HG03095 (cell line): ENCODE measurements around the gene FRA10AC1.
"Not testable (repeated sequence)": the region's sequence is repeated elsewhere in the genome, so short reads cannot be mapped to it uniquely, and the experiment has no call there.

Experiments
- ATAC-seq: cut with Tn5 transposase; IDR thresholded peaks from one replicate; pipeline ENCODE4 v1.9.1; 2021; ENCODE audit warnings: moderate library complexity; ENCODE audit not compliant: unreplicated experiment

The FRA10AC1 gene

DNA sequence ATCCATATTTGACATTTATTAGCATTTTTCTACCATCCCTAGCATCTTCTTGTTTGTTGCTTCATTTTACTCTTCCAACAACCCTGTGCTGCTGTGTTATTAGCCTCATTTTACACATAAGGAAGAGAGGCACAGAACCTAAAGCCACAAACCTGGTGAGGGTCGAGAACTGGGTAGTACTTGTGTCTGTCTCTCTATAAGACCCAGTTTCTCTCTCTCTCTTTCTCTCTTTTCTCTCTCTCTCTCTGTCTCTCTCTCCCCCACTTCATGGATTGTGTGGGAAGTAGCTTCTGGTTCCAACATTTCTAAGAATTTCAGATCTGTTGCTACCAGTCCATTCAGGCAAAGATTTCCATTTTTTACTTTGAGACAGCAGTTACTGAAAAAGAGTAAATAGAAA, 1.4 kb upstream of the FRA10AC1 start:
- no peak for ATAC-seq

- ATAC-seq: peak; percentile 12
These were observed 674 bp upstream of the FRA10AC1 start for GRCh38 chr10:93703066-93703465.

DNA sequence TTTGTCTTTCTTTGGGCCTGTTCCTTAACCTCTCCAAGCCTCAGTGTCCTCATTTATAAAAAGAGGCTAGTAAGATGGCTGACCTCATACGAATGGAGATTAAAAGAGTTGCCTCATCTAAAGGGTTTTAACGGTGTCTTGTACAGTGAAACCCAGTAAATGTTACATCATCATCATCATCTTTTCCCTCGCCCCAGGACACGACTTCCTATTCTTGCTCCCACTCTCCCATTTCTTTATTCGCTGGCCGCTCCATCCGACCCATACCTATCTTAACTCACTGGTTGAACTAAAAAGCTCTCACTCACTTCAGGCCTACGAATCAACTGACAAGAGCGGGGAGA, 554 bp downstream of the FRA10AC1 start:
- ATAC-seq: peak; percentile 4

- ATAC-seq: no peak
These were observed 5.2 kb downstream of the FRA10AC1 start for GRCh38 chr10:93697207-93697606.

GRCh38 chr10:93696582-93696981, 5.8 kb downstream of the FRA10AC1 start:
- ATAC-seq: not testable (repeated sequence)

DNA sequence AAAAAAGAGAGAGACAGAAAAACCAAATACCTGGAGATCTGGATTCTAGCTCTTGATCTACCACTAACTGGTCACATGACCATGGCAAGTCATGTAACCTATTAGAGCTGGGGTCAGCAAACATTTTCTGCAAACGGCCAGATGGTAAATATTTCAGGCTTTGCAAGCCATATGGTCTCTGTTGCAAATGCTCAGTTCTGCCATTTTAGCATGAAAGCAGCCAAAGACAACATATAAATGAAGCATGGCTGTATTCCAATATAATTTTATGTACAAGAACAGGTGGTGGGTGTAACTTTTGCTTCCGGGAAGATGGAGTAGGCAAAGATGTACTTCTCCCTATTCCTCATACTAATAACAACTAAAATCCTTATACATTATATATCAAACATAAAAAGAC, 6.7 kb downstream of the FRA10AC1 start:
- no peak for ATAC-seq

GRCh38 chr10:93687737-93688136, 14.7 kb downstream of the FRA10AC1 start:
- no peak for ATAC-seq

GRCh38 chr10:93680412-93681047, 21.9 kb downstream of the FRA10AC1 start:
- no peak for ATAC-seq

DNA sequence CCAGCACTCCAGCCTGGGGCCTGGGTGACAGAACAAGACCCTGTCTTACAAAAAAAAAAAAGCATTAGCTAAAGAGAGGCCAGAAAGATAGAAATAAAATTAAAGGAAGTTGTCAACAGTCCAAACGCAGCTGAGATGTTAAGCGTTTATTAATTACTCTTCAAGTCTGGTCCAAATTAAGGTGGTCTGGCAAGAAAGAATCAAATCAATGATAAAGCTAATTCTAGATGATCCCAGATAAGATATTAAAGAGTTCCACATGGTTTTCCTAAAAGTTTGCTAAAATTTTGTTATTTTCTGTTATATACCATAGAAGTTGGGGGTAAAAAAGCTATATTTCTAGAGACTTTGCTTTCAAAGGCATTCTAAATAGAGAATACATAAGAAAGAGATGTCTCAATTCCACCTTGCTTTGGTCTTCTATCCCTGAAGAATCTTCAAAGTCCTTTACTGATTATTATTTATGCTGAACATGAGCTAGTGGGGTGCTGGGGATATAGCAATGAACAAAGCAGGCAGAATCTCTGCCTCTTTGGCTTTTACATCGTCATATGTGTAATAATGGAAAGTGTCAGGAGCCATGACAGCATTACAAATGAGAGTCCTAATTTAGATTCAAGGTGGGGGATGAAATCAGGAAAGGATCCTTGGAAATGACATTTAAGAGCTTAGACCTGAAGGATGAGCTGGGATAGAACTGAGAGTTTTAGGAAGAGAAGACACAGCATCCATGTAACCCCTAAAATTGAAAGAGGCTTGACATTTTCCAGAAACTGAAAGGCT, 23.4 kb downstream of the FRA10AC1 start:
- ATAC-seq: no peak

DNA sequence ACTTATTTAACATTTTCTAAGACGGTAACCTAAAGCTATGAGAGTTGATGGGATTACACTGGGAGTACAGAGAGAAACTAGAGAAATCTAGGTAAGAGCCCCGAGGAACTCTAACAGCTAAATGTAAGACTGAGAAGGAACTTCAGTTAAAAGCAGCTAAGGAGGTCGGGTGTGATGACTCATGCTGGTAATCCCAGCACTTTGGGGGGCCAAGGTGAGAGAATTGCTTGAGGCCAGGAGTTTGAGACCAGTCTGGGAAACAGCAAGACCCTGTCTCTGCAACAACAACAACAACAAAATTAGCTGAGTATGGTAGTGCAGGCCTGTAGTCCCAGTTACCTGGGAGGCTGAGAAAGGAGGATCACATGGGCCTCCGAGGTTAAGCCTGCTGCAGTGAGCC, 24.0 kb downstream of the FRA10AC1 start:
- ATAC-seq: no peak

DNA sequence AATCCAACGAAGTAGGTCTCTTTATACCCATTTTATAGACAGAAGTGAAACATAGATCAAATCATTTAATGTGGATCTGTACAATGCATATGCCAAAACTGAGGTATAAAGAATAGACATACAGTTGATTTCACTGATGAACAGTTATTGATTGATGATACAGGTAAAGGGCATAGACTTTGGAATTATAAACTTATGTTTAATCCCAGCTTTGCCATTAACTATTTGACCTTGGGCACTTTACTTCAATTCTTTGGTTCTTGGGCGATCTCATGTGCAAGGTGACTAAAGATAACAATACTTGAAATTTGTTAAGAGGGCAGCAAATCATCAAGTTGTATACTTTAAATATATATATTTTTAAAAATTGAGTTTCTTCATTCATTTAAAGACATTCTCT, 28.6 kb downstream of the FRA10AC1 start:
- no peak for ATAC-seq

- no peak for ATAC-seq
These were observed 29.5 kb downstream of the FRA10AC1 start for GRCh38 chr10:93672890-93673289.

- no peak for ATAC-seq
These were observed 30.2 kb downstream of the FRA10AC1 start for GRCh38 chr10:93672022-93672678.

DNA sequence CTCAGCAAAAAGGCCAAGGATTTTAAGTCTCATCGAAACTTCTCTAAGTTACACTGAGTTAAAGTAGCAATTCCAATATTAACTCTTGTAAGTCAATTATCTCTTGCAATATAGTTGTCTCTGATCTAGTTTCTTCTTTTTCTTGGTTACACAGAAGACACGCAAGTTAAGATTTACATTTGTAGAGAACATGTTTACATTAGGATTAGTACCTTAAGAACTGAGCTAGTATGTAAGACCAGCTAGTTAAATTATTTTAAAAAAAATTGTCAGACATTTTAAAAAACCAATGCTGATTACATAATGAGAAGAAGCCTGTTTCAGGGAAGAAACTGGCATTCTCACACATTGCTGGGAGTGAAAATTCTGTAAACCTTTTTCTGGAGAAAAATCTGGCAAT, 31.4 kb downstream of the FRA10AC1 start:
- ATAC-seq: no peak

DNA sequence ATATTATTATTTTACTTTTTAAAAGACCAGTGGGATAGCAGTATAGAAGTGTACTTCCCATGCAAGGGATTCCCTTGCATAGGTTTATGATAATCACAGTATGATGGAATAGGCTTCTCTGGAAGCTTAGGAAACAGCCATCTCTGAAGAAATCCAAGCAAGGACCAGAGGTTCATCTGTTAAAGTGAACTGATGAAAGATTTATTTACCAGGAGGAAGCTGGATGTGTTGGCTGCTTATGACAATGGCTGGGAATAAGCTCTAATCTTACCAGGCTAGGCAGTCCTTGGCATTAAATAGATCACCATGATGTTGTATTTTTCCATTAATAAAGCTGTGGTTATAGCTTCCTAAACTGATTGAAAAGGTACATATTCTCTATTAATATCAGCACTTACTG, 32.0 kb downstream of the FRA10AC1 start:
- no peak for ATAC-seq

DNA sequence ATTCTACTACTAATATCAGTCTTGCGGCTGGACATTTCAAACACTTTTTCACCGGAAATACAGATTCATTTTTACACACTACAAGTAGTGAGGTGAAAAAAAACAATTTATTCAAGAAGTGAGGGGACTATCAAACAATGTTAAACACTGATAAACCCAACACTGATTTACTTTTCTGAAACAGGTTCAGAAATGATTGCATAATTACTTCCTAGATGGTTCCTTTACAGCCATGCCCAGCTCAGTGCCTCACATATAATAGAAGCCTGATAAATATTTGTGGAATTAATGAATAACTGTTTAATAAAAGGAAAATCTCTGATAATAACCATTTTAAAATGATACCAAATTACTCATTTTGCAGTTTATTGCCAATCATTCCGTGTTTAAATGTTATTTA, 34.6 kb downstream of the FRA10AC1 start:
- no peak for ATAC-seq

DNA sequence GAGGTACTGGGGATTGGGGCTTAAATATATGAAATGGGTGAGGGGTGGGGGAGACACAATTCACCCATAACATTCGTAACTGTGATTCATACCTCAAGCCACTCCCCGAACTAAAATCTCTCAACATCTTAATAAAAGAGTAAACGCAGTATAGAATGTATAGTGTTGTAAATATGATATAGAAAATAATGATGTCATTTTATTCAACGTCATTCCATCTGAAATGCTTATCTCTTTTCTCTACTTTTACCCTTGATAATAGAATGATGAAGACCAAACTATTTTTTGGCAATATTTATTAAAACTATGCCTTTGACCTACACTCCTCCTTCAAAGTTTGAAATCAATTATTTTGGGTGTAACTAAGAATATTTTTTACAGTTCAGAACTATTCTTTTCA, 36.4 kb downstream of the FRA10AC1 start:
- ATAC-seq: no peak

DNA sequence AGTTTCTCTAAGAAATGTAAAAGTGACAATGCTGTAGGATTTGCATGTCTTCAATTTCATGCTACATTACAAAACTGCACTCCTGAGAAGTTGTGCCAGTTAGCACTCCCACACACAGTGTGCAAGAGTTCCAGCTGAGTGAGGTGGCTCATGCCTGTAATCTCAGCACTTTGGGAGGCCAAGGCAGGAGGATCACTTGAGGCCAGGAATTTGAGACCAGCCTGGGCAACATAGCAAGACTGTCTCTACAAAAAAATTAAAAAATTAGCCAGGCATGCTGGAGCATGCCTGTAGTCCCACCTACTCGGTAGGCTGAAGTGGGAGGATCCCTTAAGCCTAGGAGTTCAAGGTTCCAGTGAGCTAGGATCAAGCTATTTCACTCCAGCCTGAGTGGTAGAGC, 44.6 kb downstream of the FRA10AC1 start:
- no peak for ATAC-seq

- ATAC-seq: no peak
These were observed 46.2 kb downstream of the FRA10AC1 start for GRCh38 chr10:93656155-93656554.

- no peak for ATAC-seq
These were observed 48.2 kb downstream of the FRA10AC1 start for GRCh38 chr10:93654201-93654600.

DNA sequence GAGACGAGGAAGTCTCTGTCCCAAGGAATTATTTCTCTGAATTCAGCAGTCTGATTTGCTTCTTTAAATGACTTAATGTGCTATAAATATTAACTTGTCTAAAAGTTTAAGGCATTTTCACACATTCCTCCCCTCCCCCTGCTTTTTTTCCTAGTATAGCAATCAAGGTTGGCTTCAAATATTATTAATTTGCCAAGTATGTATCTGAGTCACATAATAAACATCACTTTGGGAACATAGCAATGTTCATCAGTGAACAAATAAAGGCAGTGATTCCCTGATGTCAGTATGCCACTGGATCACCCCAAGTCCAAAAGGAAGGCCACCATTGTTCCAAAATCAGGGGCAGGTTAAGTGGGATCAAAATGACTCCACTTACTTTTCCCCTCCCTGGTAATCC, 49.5 kb downstream of the FRA10AC1 start:
- ATAC-seq: no peak

GRCh38 chr10:93639791-93640190, 62.6 kb downstream of the FRA10AC1 start:
- ATAC-seq: no peak
